DMS153 (cell line): ENCODE measurements around the gene SPRED3.
"Not testable (repeated sequence)": the region's sequence is repeated elsewhere in the genome, so short reads cannot be mapped to it uniquely, and the experiment has no call there.

Experiments used
- DNase-seq: peaks from one replicate; lab custom pipeline; 2025; lab: John Stamatoyannopoulos, UW

Gene SPRED3, protein sequence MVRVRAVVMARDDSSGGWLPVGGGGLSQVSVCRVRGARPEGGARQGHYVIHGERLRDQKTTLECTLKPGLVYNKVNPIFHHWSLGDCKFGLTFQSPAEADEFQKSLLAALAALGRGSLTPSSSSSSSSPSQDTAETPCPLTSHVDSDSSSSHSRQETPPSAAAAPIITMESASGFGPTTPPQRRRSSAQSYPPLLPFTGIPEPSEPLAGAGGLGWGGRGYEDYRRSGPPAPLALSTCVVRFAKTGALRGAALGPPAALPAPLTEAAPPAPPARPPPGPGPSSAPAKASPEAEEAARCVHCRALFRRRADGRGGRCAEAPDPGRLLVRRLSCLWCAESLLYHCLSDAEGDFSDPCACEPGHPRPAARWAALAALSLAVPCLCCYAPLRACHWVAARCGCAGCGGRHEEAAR

GRCh38 chr19:38388349-38389100 lies at the start of gene SPRED3:
Gene SPRED3, plus strand, starts transcription at chr19:38388697. Its CDS starts 1,606 bp downstream, at chr19:38390303.
- DNase-seq, result peak; percentile 55

- DNase-seq, result not testable (repeated sequence)
Measured at GRCh38 chr19:38339011-38339410, 49.5 kb upstream of the SPRED3 start.

- DNase-seq, result no peak
Measured at GRCh38 chr19:38340927-38341326, 47.6 kb upstream of the SPRED3 start.

DNA sequence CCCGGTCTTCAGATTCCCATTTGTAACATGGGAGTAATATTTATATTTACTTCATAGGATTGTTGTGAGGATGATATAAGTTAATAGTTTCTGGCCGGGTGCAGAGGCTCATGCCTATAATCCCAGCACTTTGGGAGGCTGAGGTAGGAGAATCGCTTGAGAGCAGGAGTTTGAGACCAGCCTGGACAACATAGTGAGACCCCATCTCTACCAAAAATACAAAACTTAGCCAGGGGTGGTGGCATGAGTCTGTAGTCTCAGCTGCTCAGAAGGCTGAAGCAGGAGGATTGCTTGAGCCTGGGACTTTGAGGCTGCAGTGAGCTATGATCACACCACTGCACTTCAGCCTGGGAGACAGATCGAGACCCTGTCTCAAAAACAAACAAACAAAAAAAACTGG lies 41.7 kb upstream of the SPRED3 start:
- no peak for DNase-seq

DNA sequence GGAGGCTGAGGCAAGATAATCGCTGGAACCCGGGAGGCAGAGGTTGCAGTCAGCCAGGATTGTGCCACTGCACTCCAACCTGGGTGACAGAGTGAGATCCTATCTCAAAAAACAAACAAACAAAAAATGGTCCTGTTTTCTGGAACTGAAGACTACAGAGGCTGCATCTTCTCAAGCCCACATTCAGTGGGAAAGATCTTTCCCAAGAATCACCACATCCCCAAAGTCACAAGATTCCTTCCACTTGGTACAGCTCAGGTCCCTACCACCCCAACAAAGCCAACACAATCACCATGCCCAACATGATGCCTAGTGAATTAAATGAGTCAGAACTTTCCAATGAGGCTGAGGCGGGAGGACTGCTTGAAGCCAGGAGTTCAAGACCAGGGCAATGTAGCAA lies 37.6 kb upstream of the SPRED3 start:
- DNase-seq, result no peak

DNA sequence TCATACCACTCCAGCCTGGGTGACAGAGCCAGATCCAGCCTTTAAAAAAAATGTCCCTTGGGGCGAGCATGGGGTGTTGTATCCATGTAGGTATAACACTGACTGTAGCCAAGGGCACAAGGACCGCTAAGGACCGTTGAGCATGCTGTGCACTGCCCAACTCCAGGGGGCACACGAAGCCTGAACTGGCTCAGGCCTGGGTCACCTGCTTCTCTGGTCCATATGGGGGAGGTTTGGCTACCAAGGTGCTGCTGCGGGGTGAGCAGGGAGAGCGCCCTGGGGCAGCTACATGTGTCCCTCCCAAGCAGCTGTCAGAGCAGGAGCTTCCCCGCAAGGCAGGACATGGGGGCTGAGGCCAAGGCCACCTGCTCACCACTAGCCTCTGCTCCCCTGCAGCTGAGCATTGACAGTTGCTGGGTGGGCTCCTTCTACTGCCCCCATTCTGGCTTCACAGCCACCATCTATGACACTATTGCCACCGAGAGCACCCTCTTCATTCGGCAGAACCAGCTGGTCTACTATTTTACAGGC lies 36.6 kb upstream of the SPRED3 start:
- no peak for DNase-seq

DNA sequence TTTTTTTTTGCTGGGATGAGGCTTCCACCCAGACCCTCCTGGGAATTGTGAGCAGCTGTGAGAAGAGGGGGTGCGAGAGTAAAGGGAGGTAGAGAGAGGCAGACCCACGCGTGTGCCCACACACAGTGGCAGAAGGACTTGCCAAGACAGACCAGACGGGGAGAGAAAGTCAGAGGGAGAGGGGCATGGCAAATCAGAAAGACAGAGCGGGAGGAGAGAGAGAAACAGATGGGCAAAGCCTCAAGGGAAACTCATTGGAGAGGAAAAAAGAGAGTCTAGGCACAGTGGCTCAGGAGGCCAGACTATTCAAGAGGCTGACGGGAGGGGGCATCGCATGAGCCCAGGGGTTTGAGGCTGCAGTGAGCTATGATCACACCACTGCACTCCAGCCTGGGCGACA lies 35.9 kb upstream of the SPRED3 start:
- no peak for DNase-seq

GRCh38 chr19:38355728-38356725 lies 32.5 kb upstream of the SPRED3 start:
- no peak for DNase-seq

GRCh38 chr19:38358071-38358470 lies 30.4 kb upstream of the SPRED3 start:
- no peak for DNase-seq

GRCh38 chr19:38359242-38360021 lies 29.1 kb upstream of the SPRED3 start:
- no peak for DNase-seq

- DNase-seq, result no peak
Measured at GRCh38 chr19:38360351-38360750, 28.1 kb upstream of the SPRED3 start.

DNA sequence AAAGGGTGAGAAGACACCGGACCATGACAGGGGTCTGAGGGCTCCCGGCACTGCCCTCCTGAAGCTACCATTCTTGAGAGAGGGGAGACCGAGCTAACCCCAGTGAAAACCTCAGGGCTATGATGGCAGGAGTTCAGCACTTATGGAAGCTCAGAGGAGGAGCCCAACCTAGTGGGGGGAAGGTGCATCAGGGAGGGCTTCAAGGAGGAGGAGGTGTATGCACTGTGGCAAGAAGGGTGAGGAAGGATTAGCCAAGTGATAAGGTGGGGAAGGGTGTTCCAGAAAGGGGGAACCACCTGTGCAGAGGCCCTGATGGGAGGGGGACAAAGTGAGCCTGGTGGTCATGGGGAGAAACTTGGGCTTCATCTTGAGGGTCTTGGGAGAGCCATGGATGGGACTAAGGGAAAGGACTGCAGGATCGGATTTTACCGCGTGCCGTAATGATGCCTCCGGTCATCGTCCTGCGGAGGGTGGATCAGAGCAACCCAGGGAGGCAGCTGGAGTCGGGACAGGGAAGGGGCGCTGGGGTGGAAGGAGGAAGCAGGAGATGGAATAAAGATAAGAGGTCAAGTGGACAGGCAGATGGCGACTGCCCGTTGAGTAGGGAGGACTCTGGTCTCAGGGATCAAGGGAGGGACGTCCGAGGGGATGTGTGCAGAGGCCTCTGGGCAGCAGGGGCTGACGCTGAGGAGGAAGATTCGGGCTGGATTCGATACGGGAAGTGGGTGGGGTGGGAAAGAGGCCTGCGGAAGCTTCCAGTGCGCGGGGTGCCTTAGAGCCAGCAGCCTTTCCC lies 27.5 kb upstream of the SPRED3 start:
- DNase-seq, result no peak

DNA sequence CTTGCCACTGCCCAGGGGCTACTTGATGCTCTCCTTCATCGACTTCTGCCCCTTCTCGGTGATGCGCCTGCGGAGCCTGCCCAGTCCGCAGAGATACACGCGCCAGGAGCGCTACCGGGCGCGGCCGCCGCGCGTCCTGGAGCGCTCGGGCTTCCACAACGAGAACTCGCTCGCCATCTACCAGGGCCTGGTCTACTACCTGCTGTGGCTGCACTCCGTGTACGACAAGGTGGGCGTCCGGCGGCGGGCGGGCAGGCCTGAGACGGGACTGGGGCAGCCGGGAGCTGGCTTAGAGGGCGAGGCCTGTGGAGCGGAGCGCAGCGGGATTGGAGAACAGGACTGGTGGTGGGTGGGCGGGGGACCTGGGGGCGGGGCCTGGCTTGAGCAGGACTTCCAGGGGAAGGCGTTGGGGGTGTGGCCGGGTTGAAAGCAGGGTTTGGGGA lies 26.8 kb upstream of the SPRED3 start:
- peak; percentile 75 for DNase-seq

GRCh38 chr19:38362076-38362945 lies 26.2 kb upstream of the SPRED3 start:
- DNase-seq, result peak; percentile 49

GRCh38 chr19:38362946-38363688 lies 25.4 kb upstream of the SPRED3 start:
- not testable (repeated sequence) for DNase-seq

DNA sequence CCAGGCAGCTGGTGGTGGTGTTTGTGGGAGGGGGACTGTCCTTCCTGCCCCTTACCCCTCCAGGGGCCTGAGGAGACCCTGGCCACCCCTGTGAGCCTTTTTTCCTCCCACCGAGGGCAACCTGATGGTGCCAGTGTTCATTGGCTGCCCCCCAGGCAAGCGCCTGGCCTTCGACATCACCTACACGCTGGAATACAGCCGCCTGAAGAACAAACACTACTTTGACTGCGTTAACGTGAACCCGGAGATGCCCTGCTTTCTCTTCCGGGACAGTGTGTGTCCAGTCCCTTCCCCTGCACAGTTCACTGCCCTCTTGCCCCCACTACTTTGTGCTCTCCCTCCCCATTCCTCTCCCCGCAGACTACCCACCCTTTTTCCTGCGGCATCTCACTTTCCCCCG lies 21.5 kb upstream of the SPRED3 start:
- no peak for DNase-seq

GRCh38 chr19:38369584-38369983 lies 18.9 kb upstream of the SPRED3 start:
- DNase-seq, result no peak

DNA sequence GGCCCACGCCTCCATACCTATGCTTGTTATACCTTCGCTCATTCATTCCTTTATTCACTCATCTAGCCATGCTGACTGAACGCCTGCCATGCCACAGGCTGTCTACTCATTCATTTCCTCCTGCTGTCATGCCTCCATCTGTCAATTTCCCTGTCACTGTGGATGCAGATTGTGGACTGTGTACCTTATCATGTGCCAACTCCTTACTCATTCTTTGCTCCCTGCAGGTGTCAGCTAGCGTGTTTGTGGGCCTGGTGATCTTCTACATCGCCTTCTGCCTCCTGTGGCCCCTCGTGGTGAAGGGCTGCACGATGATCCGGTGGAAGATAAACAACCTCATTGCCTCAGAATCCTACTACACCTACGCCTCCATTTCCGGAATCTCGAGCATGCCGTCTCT lies 18.2 kb upstream of the SPRED3 start:
- no peak for DNase-seq
